NCI-H226 (cell line): ENCODE data around the gene MYBL2.
A peak's percentile ranks its signal among the peaks of the same experiment; 100 is the strongest.

Experiments
- DNase-seq: peaks from one replicate; pipeline ENCODE4 v3.0.0-alpha.2; 2015

The MYBL2 gene

GRCh38 chr20:43725666-43726065 lies 58.8 kb downstream of the MYBL2 start:
- DNase-seq = no peak

GRCh38 chr20:43726333-43726732 lies 59.4 kb downstream of the MYBL2 start:
- DNase-seq = no peak

GRCh38 chr20:43726811-43727338 lies 60.0 kb downstream of the MYBL2 start, which contains the start of gene GTSF1L:
Gene GTSF1L, minus strand, starts transcription at chr20:43727002. Its CDS starts 308 bp downstream, at chr20:43726694.
- no peak for DNase-seq

GRCh38 chr20:43727980-43728590 lies 61.2 kb downstream of the MYBL2 start:
- DNase-seq = no peak

GRCh38 chr20:43728686-43729255 lies 61.9 kb downstream of the MYBL2 start:
- DNase-seq = no peak

- DNase-seq = peak; percentile 22
Observed at GRCh38 chr20:43731469-43731868, 64.6 kb downstream of the MYBL2 start.

GRCh38 chr20:43731927-43732326 lies 65.0 kb downstream of the MYBL2 start:
- no peak for DNase-seq

- no peak for DNase-seq
Observed at GRCh38 chr20:43736588-43737158, 69.8 kb downstream of the MYBL2 start.

GRCh38 chr20:43737925-43738324 lies 71.0 kb downstream of the MYBL2 start:
- no peak for DNase-seq

GRCh38 chr20:43739148-43739749 lies 72.3 kb downstream of the MYBL2 start:
- no peak for DNase-seq

GRCh38 chr20:43740642-43741041 lies 73.7 kb downstream of the MYBL2 start:
- no peak for DNase-seq

- DNase-seq = peak; percentile 27
Observed at GRCh38 chr20:43744151-43744611, 77.3 kb downstream of the MYBL2 start.

GRCh38 chr20:43744966-43745730 lies 78.2 kb downstream of the MYBL2 start:
- DNase-seq = no peak

- DNase-seq = no peak
Observed at GRCh38 chr20:43746344-43747137, 79.6 kb downstream of the MYBL2 start.

- DNase-seq = peak; percentile 24
Observed at GRCh38 chr20:43748274-43748673, 81.4 kb downstream of the MYBL2 start.

GRCh38 chr20:43749734-43750294 lies 82.9 kb downstream of the MYBL2 start:
- peak; percentile 40 for DNase-seq

- DNase-seq = no peak
Observed at GRCh38 chr20:43750774-43751166, 83.9 kb downstream of the MYBL2 start.

GRCh38 chr20:43751167-43752050 lies 84.5 kb downstream of the MYBL2 start:
- peak; percentile 49 for DNase-seq

GRCh38 chr20:43752051-43752360 lies 85.1 kb downstream of the MYBL2 start:
- DNase-seq = no peak

- DNase-seq = peak; percentile 74
Observed at GRCh38 chr20:43752561-43753301, 85.8 kb downstream of the MYBL2 start.
